ENCODE measurements around the gene SPACA7.

GRCh38 chr13:112442483-112443090, 66.4 kb downstream of the SPACA7 start:
- TF ChIP-seq POLR2A (IDR thresholded peaks at IDR 0.05) (no peak), CTCF (IDR thresholded peaks at IDR 0.05) (no peak)

All from uterus (tissue), 2 donors.